OCI-LY7 (cell line): ENCODE data around the gene AJUBA. TPM values are rescaled to one million over a fixed set of nuclear protein-coding genes. Genes with fewer than 3 reads are reported as not detected.

ENCODE experiments used
- BruUV-seq: library from RNA; stranded (reverse); fragments of 400-500 nt; replicated peaks from 2 replicates; lab custom pipeline; 2021; lab: Mats Ljungman, UMichigan
- CTCF ChIA-PET: fragments of 300-600 bp; sonication (Branson Sonifier 250); formaldehyde crosslinking; loops from one replicate; lab custom pipeline; 2022; ENCODE audit warnings: antibody characterized with exemption; ENCODE audit not compliant: unreplicated experiment; lab: Charles Lee
- POLR2A ChIA-PET: fragments of 300-600 bp; sonication (Branson Sonifier 250); formaldehyde crosslinking; loops from one replicate; lab custom pipeline; 2022; ENCODE audit warnings: antibody characterized with exemption; lab: Charles Lee
- DNase-seq: peaks from one replicate; pipeline ENCODE4 v3.0.0-alpha.2; 2015; ENCODE audit warnings: low spot score
- H2AFZ ChIP-seq: fragments of 200-600 bp; sonication (generic), shearing (Covaris generic); 2 replicates; pipeline ENCODE4 v1.6.1; 2014; ENCODE audit warnings: mild to moderate bottlenecking, antibody characterized with exemption, low read length, moderate library complexity
- H3K27ac ChIP-seq: fragments of 200-600 bp; sonication (generic); 2 replicates; pipeline ENCODE4 v1.5.1; 2014; ENCODE audit warnings: mixed run types, low read depth, mild to moderate bottlenecking, moderate library complexity, low read length, inconsistent platforms; ENCODE audit not compliant: poor library complexity, severe bottlenecking
- H3K36me3 ChIP-seq: fragments of 200-600 bp; sonication (generic); 2 replicates; pipeline ENCODE4 v1.6.1; 2014; ENCODE audit warnings: mild to moderate bottlenecking, antibody characterized with exemption, low read length, moderate library complexity, mixed read lengths; ENCODE audit not compliant: insufficient read depth
- H3K4me1 ChIP-seq: fragments of 200-600 bp; sonication (generic); 2 replicates; pipeline ENCODE4 v1.5.1; 2014; ENCODE audit warnings: mild to moderate bottlenecking, low read length; ENCODE audit not compliant: insufficient read depth, poor library complexity, severe bottlenecking
- H3K4me2 ChIP-seq: fragments of 200-600 bp; sonication (generic); 2 replicates; pipeline ENCODE4 v1.6.1; 2014; ENCODE audit warnings: mild to moderate bottlenecking, low read length
- H3K4me3 ChIP-seq: fragments of 200-600 bp; sonication (generic); 2 replicates; pipeline ENCODE4 v1.5.1; 2014; ENCODE audit warnings: mild to moderate bottlenecking, low read depth, low read length; ENCODE audit not compliant: poor library complexity, severe bottlenecking
- H3K79me2 ChIP-seq: fragments of 200-600 bp; sonication (generic); 2 replicates; pipeline ENCODE4 v1.6.1; 2016; ENCODE audit warnings: low read depth, mild to moderate bottlenecking, low read length, moderate library complexity, mixed read lengths; ENCODE audit not compliant: insufficient read depth
- H3K9me2 ChIP-seq: fragments of 200-600 bp; sonication (generic); 2 replicates; pipeline ENCODE4 v1.6.1; 2016; ENCODE audit warnings: mild to moderate bottlenecking, low read length, mixed read lengths; ENCODE audit not compliant: insufficient read depth
- H3K9me3 ChIP-seq: fragments of 200-600 bp; sonication (generic); 2 replicates; pipeline ENCODE4 v1.6.1; 2014; ENCODE audit warnings: mild to moderate bottlenecking, mixed run types, low read length, mixed read lengths
- H4K20me1 ChIP-seq: fragments of 200-600 bp; sonication (generic); 2 replicates; pipeline ENCODE4 v1.6.1; 2014; ENCODE audit warnings: mild to moderate bottlenecking, antibody characterized with exemption, low read length, moderate library complexity, mixed read lengths; ENCODE audit not compliant: insufficient read depth
- CTCF ChIP-seq: fragments of 200-600 bp; sonication (generic); conservative IDR thresholded peaks from 2 replicates; pipeline ENCODE4 v1.5.1; 2014; ENCODE audit warnings: mild to moderate bottlenecking, antibody characterized with exemption, low read length, moderate library complexity, mixed read lengths
- EZH2phosphoT487 ChIP-seq: fragments of 200-600 bp; sonication (generic); IDR thresholded peaks from 2 replicates; pipeline ENCODE4 v1.6.1; 2018; ENCODE audit warnings: low read depth, borderline replicate concordance, mild to moderate bottlenecking, mixed run types, antibody characterized with exemption, low read length, moderate library complexity, mixed read lengths
- intact Hi-C: fragments of 100-400 bp; cut with micrococcal nuclease; formaldehyde crosslinking; loops from one replicate; pipeline ENCODE4 v1.10.0; 2022; ENCODE audit not compliant: unreplicated experiment
- total RNA-seq, 2 experiments: library from RNA; depleted of rRNA in 1 of 2; stranded (reverse); fragments of >200 nt in 1 of 2; shearing (Covaris generic) in 1 of 2; gene quantifications; 2 replicates each; pipeline ENCODE4 v1.2.3, GENCODE V29; 2014 to 2022

The AJUBA gene
- total RNA-seq, 2 experiments from 2014 or later, result 0.22 to 0.88 TPM

- no peak overlapping the region for H2AFZ ChIP-seq
- no peaks in the 10 kb centered on the region for H3K4me1 ChIP-seq
- no peak for DNase-seq
- H3K9me3 ChIP-seq, result no peaks in the 10 kb centered on the region
- 0 out of 2 replicates have a peak, but pooled peaks cover 7% of the 10 kb centered on the region for H4K20me1 ChIP-seq
- H3K4me2 ChIP-seq, result no peak overlapping the region
- no TSS peak for BruUV-seq
- no peak for TF ChIP-seq CTCF
- no peak for TF ChIP-seq EZH2phosphoT487
- CTCF ChIA-PET, result no interaction called here
- no peak overlapping the region for H3K27ac ChIP-seq
- POLR2A ChIA-PET, result interaction anchor here (0.6 to 1.3 kb wide), 2 partner anchors 8 to 14 kb away, joined by 4 to 5 read pairs; no protein-coding TSS in a partner anchor
- peaks cover 15% of the 10 kb centered on the region; the same call in 1 of the 2 replicates for H3K79me2 ChIP-seq
- H3K36me3 ChIP-seq, result peaks cover 46% of the 10 kb centered on the region
- no peaks in the 10 kb centered on the region for H3K9me2 ChIP-seq
- no peak overlapping the region for H3K4me3 ChIP-seq
- intact Hi-C loops, result no loop called here
Measured at GRCh38 chr14:23025151-23025814, 42.9 kb upstream of the AJUBA start.

- no peak overlapping the region for H3K27ac ChIP-seq
- H3K9me3 ChIP-seq, result no peaks in the 10 kb centered on the region
- H3K36me3 ChIP-seq, result peaks cover 42% of the 10 kb centered on the region
- no peak overlapping the region for H2AFZ ChIP-seq
- peaks cover 15% of the 10 kb centered on the region; the same call in 1 of the 2 replicates for H3K79me2 ChIP-seq
- no peak overlapping the region for H3K4me3 ChIP-seq
- 0 out of 2 replicates have a peak, but pooled peaks cover 7% of the 10 kb centered on the region for H4K20me1 ChIP-seq
- CTCF ChIA-PET, result no interaction called here
- DNase-seq, result no peak
- POLR2A ChIA-PET, result interaction anchor here (0.7 to 1.9 kb wide), 4 partner anchors 9 to 121 kb away, joined by 3 to 9 read pairs (median 4); partner anchors contain the start of gene PSMB5
- TF ChIP-seq EZH2phosphoT487 (no peak), CTCF (no peak)
- no TSS peak for BruUV-seq
- intact Hi-C loops, result no loop called here
- no peaks in the 10 kb centered on the region for H3K4me1 ChIP-seq
- H3K9me2 ChIP-seq, result no peaks in the 10 kb centered on the region
- H3K4me2 ChIP-seq, result no peak overlapping the region
Measured at GRCh38 chr14:23024612-23025075, 42.3 kb upstream of the AJUBA start.

GRCh38 chr14:23023795-23024152 lies 41.4 kb upstream of the AJUBA start:
- intact Hi-C loops, result no loop called here
- H3K79me2 ChIP-seq, result peaks cover 7% of the 10 kb centered on the region; the same call in 1 of the 2 replicates
- no peaks in the 10 kb centered on the region for H3K9me2 ChIP-seq
- H3K27ac ChIP-seq, result no peak overlapping the region
- no peak for DNase-seq
- H3K4me1 ChIP-seq, result no peaks in the 10 kb centered on the region
- H3K36me3 ChIP-seq, result peaks cover 33% of the 10 kb centered on the region
- no peak overlapping the region for H2AFZ ChIP-seq
- no peaks in the 10 kb centered on the region for H3K9me3 ChIP-seq
- H3K4me2 ChIP-seq, result no peak overlapping the region
- no peak overlapping the region for H3K4me3 ChIP-seq
- TF ChIP-seq CTCF (no peak), EZH2phosphoT487 (no peak)
- POLR2A ChIA-PET, result interaction anchor here (0.6 to 1.9 kb wide), 9 partner anchors 10 to 460 kb away, joined by 3 to 9 read pairs (median 3); partner anchors contain the start of gene PSMB5
- CTCF ChIA-PET, result no interaction called here
- no TSS peak for BruUV-seq
- H4K20me1 ChIP-seq, result 0 out of 2 replicates have a peak, but pooled peaks cover 3% of the 10 kb centered on the region
